Skeletal muscle satellite cell (primary cell): ENCODE data around the gene TLCD1. TPM values are rescaled to one million over a fixed set of nuclear protein-coding genes. Genes with fewer than 3 reads are reported as not detected.

Experiments used
- H3K27me3 ChIP-seq: 2 replicates; pipeline ENCODE4 v1.7.0; 2013; ENCODE audit warnings: low read length; ENCODE audit not compliant: control insufficient read depth, insufficient read depth
- H3K36me3 ChIP-seq: 2 replicates; pipeline ENCODE4 v1.7.0; 2013; ENCODE audit warnings: mild to moderate bottlenecking, control low read depth, low read length; ENCODE audit not compliant: insufficient read depth
- H3K4me1 ChIP-seq: 2 replicates; pipeline ENCODE4 v1.7.0; 2013; ENCODE audit warnings: low read length; ENCODE audit not compliant: control insufficient read depth, insufficient read depth
- H3K4me2 ChIP-seq: 2 replicates; pipeline ENCODE4 v1.7.0; 2013; ENCODE audit warnings: mild to moderate bottlenecking, low read length
- H3K4me3 ChIP-seq: 2 replicates; pipeline ENCODE4 v1.7.0; 2013; ENCODE audit warnings: low read length
- H3K9ac ChIP-seq: 2 replicates; pipeline ENCODE4 v1.7.0; 2013; ENCODE audit warnings: mild to moderate bottlenecking, low read depth, low read length, moderate library complexity
- H3K9me3 ChIP-seq: replicated peaks from 2 replicates; pipeline ENCODE4 v1.7.0; 2013; ENCODE audit warnings: mild to moderate bottlenecking, control low read depth, low read length
- total RNA-seq: library from RNA; depleted of rRNA; stranded (reverse); fragments of >200 nt; gene quantifications from 2 replicates; pipeline ENCODE4 v1.2.3, GENCODE V29; 2012; rRNA removed

Gene TLCD1
- 5.6 and 6.8 TPM in 2 replicates for total RNA-seq

- peaks cover 51% of the 10 kb centered on the region for H3K4me1 ChIP-seq
- peak within 1 kb of the TSS; percentile 74 for H3K4me3 ChIP-seq
- H3K9me3 ChIP-seq: no peaks in the 10 kb centered on the region
- no peaks in the 10 kb centered on the region for H3K27me3 ChIP-seq
- peak within 1 kb of the TSS; percentile 80 for H3K9ac ChIP-seq
- peaks cover 38% of the 10 kb centered on the region for H3K36me3 ChIP-seq
- peak within 1 kb of the TSS; percentile 99 for H3K4me2 ChIP-seq
Observed at GRCh38 chr17:28726226-28726626, at the start of gene TLCD1. Gene TLCD1 (minus strand): TSS chr17:28726233. CDS start chr17:28726097, 136 bp downstream.

- Histone ChIP-seq H3K27me3 (no peaks in the 10 kb centered on the region), H3K4me2 (no peak overlapping the region), H3K9me3 (no peaks in the 10 kb centered on the region), H3K36me3 (peaks cover 7% of the 10 kb centered on the region), H3K9ac (no peak overlapping the region), H3K4me3 (no peak overlapping the region), H3K4me1 (no peaks in the 10 kb centered on the region)
Observed at GRCh38 chr17:28774206-28774605, 48.2 kb upstream of the TLCD1 start.

- Histone ChIP-seq H3K4me1 (no peaks in the 10 kb centered on the region), H3K9ac (no peak overlapping the region), H3K4me3 (no peak overlapping the region), H3K9me3 (no peaks in the 10 kb centered on the region), H3K4me2 (no peak overlapping the region), H3K36me3 (peaks cover 7% of the 10 kb centered on the region), H3K27me3 (no peaks in the 10 kb centered on the region)
Observed at GRCh38 chr17:28773736-28774135, 47.7 kb upstream of the TLCD1 start.

- Histone ChIP-seq H3K4me3 (no peak overlapping the region), H3K27me3 (no peaks in the 10 kb centered on the region), H3K4me2 (no peak overlapping the region), H3K36me3 (peaks cover 34% of the 10 kb centered on the region), H3K4me1 (peaks cover 10% of the 10 kb centered on the region), H3K9ac (no peak overlapping the region), H3K9me3 (no peaks in the 10 kb centered on the region)
Observed at GRCh38 chr17:28765038-28765437, 39.0 kb upstream of the TLCD1 start.

GRCh38 chr17:28763804-28764266, 37.8 kb upstream of the TLCD1 start:
- Histone ChIP-seq H3K4me3 (no peak overlapping the region), H3K4me2 (no peak overlapping the region), H3K9me3 (no peaks in the 10 kb centered on the region), H3K27me3 (no peaks in the 10 kb centered on the region), H3K9ac (no peak overlapping the region), H3K4me1 (peaks cover 10% of the 10 kb centered on the region), H3K36me3 (peaks cover 43% of the 10 kb centered on the region)

- H3K4me3 ChIP-seq: no peak overlapping the region
- peaks cover 49% of the 10 kb centered on the region for H3K36me3 ChIP-seq
Observed at GRCh38 chr17:28763137-28763799, 37.2 kb upstream of the TLCD1 start.

GRCh38 chr17:28760601-28761562, 34.8 kb upstream of the TLCD1 start:
- peaks cover 60% of the 10 kb centered on the region for H3K36me3 ChIP-seq
- H3K4me1 ChIP-seq: peaks cover 14% of the 10 kb centered on the region
- H3K27me3 ChIP-seq: no peaks in the 10 kb centered on the region
- H3K4me3 ChIP-seq: no peak overlapping the region
- H3K4me2 ChIP-seq: no peak overlapping the region
- H3K9me3 ChIP-seq: no peaks in the 10 kb centered on the region
- H3K9ac ChIP-seq: no peak overlapping the region

More at GRCh38 chr17:28763137-28763799, 37.2 kb upstream of the TLCD1 start:
- Histone ChIP-seq H3K4me1 (peaks cover 10% of the 10 kb centered on the region), H3K27me3 (no peaks in the 10 kb centered on the region), H3K9me3 (no peaks in the 10 kb centered on the region), H3K4me2 (no peak overlapping the region), H3K9ac (no peak overlapping the region)

GRCh38 chr17:28759256-28759865, 33.3 kb upstream of the TLCD1 start:
- H3K4me2 ChIP-seq: no peak overlapping the region
- H3K27me3 ChIP-seq: no peaks in the 10 kb centered on the region
- H3K9ac ChIP-seq: no peak overlapping the region
- H3K36me3 ChIP-seq: peaks cover 57% of the 10 kb centered on the region
- peaks cover 20% of the 10 kb centered on the region for H3K4me1 ChIP-seq
- no peaks in the 10 kb centered on the region for H3K9me3 ChIP-seq
- no peak overlapping the region for H3K4me3 ChIP-seq

GRCh38 chr17:28758411-28759121, 32.5 kb upstream of the TLCD1 start:
- no peaks in the 10 kb centered on the region for H3K9me3 ChIP-seq
- no peak overlapping the region for H3K4me3 ChIP-seq
- no peaks in the 10 kb centered on the region for H3K27me3 ChIP-seq
- H3K4me2 ChIP-seq: no peak overlapping the region
- H3K36me3 ChIP-seq: peaks cover 57% of the 10 kb centered on the region
- peaks cover 20% of the 10 kb centered on the region for H3K4me1 ChIP-seq
- no peak overlapping the region for H3K9ac ChIP-seq

- peaks cover 63% of the 10 kb centered on the region for H3K36me3 ChIP-seq
- H3K27me3 ChIP-seq: no peaks in the 10 kb centered on the region
- H3K9me3 ChIP-seq: no peaks in the 10 kb centered on the region
- H3K9ac ChIP-seq: no peak overlapping the region
- H3K4me1 ChIP-seq: peaks cover 14% of the 10 kb centered on the region
- H3K4me3 ChIP-seq: no peak overlapping the region
- H3K4me2 ChIP-seq: no peak overlapping the region
Observed at GRCh38 chr17:28756049-28756804, 30.2 kb upstream of the TLCD1 start.
